Suppressor macrophage treated with lipopolysaccharide for 1 hour (primary cell): ENCODE data around the gene TXNL4A.

Source experiments
- DNase-seq, 3 donors: peaks; one replicate each; pipeline ENCODE4 v3.0.0-alpha.2; 2020 to 2022

The TXNL4A gene

GRCh38 chr18:79991494-79991893 is 3.1 kb upstream of the TXNL4A start:
- DNase-seq = no peak

- DNase-seq = no peak
These were observed 783 bp upstream of the TXNL4A start for GRCh38 chr18:79989195-79989497.

- peak; percentile 64 to 83 (median 66) for DNase-seq
These were observed 302 bp downstream of the TXNL4A start for GRCh38 chr18:79988071-79988450.

DNA sequence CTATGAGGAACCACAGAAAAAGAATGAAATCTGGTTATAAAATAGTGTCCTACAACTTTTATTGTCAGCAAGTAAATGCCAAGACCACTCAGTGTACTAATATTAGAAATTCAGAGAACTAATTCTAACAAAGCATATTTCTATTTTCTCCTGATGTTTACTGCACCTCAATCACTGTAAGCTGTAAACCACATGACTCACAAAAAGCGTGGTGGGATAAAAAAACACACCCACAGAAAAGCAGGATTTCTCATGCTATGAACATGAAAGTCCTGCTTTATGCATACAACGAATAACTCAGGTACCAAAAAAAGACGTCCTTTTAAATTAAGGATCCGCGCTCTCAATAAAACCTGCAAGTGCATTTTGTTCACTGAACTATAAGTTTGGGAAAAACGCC is 797 bp downstream of the TXNL4A start:
- DNase-seq = peak; percentile 21 to 55 (median 37)

GRCh38 chr18:79986726-79987125 is 1.6 kb downstream of the TXNL4A start:
- no peak for DNase-seq

DNA sequence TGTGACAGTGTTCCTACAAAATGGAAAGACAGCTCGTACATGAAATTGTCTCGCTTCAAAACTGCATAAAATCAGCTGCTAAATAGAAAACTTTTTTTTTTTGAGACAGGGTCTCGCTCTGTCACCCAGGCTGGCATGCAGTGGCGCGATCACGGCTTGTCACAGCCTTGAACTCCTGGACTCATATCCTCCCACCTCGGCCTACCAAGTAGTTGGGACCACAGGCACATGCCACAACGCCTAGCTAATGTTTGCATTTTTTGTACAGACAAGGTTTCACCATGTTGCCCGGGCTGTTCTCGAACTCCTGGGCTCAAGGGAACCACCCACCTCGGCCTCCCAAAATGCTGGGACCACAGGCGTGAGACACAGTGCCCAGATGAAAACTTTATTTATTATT is 3.2 kb downstream of the TXNL4A start:
- DNase-seq = no peak

GRCh38 chr18:79983793-79984192 is 4.6 kb downstream of the TXNL4A start:
- DNase-seq = no peak

DNA sequence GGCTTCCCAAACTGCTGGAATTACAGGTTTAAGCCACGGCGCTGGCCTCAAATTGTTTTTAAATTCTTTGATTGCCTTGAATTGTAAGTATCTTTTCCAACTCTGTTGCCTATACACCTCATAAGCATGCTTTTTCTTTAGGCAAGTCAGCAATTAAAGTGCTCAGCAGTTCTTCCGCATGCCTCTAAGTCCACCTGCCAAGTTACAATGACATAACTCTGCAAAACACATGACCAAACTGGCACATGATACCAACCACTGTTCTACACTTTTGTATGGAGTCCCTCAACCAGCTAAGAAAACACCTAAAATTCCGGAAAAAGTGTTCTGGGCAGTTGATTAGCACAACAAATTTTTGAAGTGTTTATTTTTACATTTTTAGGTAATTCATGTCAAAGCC is 5.1 kb downstream of the TXNL4A start:
- peak in 1 of 3 donors; percentile 12 for DNase-seq

GRCh38 chr18:79982736-79983135 is 5.6 kb downstream of the TXNL4A start:
- peak; percentile 65 to 71 (median 67) for DNase-seq

DNA sequence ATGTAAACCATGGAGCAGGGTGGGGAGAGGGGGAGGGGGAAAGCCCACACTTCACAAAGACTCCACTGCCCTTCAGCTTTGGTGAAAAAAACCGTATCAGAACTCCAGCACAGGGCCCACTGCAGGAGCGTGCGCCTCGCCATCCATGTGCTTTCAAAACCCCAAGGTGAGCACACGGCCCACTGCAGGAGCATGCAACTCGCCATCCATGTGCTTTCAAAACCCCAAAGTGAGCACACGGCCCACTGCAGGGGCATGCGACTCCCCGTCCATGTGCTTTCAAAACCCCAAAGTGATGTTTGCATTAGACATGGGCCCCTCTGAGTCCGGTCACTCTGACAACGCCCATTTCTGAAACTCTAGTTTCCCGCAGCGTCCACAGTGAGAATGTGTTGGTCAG is 7.8 kb downstream of the TXNL4A start:
- DNase-seq = no peak

GRCh38 chr18:79979843-79980242 is 8.5 kb downstream of the TXNL4A start:
- no peak for DNase-seq

DNA sequence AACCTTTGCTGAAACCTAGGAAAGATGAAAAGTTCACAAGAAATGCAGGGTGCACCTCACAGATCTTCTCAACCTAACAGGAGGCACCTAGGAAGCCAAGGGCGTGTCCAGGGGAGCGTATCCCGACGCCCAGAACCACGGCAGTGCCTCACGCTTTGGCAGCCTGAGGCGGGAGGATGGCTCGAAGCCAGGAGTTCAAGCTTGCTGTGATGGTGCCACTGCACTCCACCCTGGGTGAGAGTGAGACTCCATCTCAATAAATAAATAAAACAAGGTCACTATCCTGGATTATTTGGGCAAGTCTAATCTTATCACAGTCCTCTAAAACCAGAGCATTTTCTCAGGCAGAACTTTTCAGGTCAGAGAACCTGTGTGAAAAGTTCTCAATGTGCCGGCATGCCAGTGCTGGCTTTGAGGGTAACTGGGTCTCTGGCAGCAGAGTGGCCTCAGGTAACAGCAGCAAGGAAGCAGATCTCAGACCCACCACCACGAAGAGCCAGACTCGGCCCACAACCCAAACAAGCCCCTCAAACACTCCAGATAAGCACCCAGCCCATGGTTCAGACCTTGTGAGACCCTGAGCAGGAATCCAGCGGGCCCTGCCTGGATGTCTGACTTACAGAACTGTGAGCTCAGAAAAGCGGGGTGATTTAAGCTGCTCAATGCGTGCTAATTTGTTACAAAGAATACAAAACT is 12.2 kb downstream of the TXNL4A start:
- no peak for DNase-seq

GRCh38 chr18:79975043-79975442 is 13.3 kb downstream of the TXNL4A start:
- no peak for DNase-seq

- no peak for DNase-seq
These were observed 14.2 kb downstream of the TXNL4A start for GRCh38 chr18:79974025-79974654.

DNA sequence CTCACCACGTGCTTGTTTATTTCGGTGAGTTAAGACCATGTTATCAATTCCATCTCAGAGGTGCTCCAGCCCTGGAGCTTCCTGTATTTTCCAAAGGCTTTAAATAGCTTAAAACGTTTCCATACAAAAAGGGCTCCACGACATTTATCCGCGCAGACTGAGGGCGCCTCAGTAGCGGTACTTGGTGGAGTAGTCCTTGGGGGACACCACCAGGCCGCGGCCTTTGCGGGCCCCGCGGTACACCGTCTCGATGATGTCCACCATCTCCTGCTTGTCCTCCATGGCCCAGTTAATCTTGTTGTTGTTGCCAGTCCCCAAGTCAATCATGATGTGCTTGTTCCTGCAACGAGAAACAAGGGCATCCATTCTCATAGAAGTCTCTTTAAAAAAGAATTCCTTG is 14.8 kb downstream of the TXNL4A start:
- no peak for DNase-seq

DNA sequence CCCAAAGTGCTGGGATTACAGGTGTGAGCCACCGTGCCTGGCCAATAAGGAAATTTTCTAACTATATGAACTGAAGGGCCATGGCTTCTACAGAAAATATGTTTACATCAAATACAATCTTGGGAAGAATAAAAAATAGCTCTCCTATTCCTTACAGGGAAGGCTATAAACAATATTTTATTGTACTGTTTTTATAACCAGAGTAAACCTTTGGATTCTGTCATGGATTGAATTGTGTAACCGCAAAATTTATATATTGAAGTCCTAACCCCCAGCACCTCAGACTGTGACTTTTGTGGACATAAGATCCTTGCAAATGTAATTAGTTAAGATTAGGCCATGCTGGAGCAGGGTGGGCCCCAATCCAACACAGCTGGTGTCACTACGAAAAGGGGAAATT is 15.6 kb downstream of the TXNL4A start:
- DNase-seq = no peak

DNA sequence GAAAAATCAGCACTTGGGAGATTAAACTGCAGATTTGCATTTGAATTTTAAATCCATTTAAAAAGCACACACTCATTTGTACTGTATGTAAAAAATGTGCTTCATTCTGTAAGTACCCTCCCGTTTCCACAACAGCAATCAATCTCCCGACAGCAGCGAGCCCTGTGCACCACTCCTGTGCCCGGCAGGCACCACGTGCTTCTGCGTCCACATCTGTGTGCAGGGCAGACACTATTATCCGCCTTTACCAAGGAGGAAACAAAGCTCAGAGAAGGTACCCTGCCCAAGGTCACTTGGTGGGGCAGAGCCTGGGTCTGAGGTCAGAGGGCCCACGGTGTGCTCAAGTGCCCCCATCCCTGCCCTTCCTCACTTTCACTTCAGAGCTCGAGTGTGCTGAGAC is 16.4 kb downstream of the TXNL4A start:
- no peak for DNase-seq

DNA sequence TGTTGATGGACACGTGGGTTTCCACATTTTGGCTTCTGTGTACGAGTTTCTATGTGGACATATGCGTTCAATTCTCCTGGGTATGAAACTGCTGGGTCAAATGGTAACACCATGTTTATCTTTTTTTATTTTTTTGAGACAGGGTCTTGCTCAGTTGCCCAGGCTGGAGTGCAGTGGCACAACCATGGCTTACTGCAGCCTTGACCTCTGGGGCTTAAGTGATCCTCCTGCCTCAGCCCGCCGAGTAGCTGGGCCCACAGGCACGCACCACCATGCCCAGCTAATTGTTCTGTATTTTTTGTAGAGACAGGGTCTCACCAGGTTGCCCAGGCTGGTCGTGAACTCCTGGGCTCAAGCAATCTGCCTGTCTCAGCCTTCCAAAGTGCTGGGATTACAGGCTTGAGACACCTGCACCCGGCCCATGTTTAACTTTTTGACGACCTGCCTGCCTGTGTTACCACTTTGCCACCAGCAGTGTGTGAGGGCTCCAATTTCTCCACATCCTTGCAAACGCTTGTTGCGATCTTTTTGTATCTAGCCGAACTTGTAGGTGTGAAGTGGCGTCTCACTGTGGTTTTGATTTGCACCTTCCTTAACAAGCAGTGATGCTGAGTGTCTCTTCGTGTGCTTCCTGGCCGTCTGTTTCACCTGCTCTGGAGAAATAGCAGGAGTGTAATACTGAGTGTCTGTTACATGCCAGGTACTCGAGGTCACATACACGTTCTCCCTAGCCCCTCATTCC is 17.0 kb downstream of the TXNL4A start:
- DNase-seq = no peak

GRCh38 chr18:79970419-79971133 is 17.8 kb downstream of the TXNL4A start:
- DNase-seq = no peak

DNA sequence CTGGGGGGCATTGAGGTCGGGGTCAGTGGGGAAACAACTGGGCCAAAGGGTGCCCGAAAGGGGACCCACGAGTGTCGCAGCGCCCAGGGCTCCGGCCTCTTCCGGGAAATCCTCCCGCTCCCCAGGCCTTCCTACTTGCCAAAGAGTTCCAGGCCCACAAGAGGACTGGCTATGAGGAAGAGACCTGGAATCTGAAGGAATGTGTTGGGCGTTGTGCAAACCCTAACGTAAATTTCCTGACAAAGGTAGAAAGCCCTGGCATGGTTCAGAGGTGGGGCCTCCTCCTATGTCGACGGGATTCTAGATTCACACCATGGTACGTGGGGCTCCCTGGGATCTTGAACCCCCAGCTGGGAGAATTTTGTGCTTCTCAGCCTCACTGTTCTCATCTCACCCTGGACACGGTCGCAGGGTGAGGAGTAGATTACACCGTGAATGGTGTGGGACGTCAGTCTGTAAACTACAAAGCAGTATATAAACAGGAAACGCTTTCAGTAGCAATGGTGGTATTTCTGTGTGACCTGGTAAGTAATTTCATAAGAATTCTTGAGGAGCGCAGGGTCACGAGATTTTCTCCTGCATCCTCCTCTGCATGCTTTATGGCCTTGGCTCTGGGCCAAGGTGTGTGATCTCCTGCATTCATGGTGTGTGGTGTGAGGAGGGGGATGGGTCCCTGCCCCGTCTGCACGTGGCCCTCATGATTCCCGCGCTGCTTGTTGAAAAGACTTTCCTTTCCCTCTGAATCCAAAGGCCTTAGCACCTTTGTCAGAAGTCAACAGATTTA is 23.1 kb downstream of the TXNL4A start:
- peak in 2 of 3 donors; percentile 43 to 53 for DNase-seq

- DNase-seq = peak; percentile 62 to 83 (median 71)
These were observed 23.8 kb downstream of the TXNL4A start, which contains the start of gene HSBP1L1 for GRCh38 chr18:79964330-79965118. Gene HSBP1L1 (plus strand): TSS chr18:79964643. CDS start chr18:79964736, 93 bp downstream.
